Stimulated activated CD4-positive, alpha-beta T cell treated with anti-CD3 and anti-CD28 coated beads, Interleukin-4, amount 100 ng/mL, for 24 hours (primary cell): ENCODE data around the gene SOX12.

Experiments
- DNase-seq: peaks from one replicate; pipeline ENCODE4 v3.0.0-alpha.2; 2020

The SOX12 gene

GRCh38 chr20:325045-325888, at the start of gene SOX12:
SOX12 (plus strand) TSS chr20:325552; CDS start chr20:325925, 373 bp downstream.
- DNase-seq, result peak; percentile 97

DNA sequence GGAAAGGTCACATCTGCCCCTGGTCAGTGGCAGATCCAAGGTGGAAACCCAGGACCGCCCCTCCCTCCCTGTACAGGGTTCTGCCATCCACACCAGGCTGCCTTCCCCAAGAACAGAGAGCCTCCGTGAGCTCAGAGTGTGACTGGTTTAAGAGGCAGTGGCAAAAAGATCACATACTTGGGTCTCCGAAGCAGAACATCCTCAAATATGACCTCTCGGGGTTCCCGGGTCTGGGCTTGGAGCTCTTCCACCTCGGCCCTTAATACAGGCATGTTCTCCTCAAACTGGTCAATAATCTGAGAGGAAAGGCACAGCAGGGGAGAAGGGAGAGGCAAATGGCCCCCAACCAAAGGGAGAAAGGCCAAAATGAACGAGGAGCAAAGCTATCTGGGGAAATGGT, 49.6 kb upstream of the SOX12 start:
- no peak for DNase-seq

DNA sequence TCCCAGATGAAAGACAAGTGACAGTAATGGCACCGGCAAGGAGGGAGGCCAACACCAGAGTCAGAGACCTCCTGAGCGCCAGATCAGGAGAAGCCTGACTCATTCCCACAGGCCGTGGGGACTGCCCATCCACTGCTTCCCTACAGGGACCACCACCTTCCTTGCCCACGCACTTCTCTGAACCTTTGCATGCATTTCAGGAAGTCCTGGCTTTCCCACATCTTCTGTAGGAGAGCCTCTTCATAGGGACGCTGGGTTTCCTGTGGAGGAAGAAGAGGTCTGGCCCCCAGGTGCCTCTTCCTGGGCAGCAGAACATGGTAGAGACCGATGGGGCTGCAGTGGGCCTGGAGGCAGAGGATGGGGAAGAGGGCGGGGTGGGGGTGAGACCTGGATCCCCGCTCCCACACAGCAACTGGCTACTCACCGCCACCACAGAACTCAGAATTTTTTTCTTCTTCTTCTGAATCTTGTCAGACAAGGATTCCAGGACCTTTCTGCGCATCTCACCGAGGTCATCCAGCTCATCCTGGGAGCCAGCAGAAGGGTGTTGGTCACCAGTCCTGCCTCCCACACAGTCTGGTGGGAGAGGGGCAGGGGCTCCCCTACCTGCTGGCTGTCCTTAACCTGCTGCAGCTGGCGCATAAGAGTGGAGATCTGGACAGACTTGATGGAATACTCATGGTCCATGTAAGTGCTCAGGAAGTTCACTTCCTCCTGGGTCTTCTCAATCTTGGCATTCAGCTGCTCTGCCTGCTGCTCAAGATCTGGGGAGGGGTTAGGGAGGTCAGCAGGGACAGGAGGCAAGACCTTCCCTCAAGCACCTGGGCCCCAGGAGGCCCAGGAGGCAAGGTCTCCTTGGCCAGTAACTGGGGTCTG, 48.5 kb upstream of the SOX12 start:
- no peak for DNase-seq

DNA sequence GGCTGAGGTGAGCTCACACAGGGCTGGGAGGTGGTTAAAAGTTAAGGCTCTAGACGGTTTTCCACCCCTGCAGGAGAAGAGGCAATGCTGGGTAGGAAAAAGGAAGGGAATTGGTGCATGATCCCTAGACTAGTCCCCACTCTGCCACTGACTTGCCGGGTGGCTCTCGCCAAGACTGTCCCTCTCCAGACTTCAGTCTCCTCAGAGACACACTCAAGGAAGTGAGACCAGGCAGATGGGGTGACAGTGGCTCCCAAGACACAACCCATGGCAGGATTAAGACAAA, 47.9 kb upstream of the SOX12 start:
- no peak for DNase-seq

DNA sequence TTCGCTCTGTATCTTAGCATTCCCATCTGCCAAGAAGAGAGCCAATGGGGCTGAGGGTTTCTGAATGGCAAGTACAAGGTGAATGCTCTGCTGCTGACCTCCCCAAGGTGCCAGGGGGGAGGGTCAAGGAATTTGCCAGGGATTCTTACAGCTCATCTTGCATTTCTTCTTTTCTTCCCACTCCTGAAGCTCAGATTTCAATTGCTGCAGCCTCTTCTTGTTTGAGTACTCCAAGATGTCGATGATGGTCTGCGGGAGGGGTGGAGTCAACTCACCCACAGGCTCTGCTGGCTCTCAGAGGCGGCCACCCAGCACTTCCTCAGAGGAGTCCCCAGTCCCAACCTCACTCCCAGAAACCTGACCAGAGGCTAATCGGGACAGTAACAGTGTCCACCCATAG, 47.2 kb upstream of the SOX12 start:
- no peak for DNase-seq

GRCh38 chr20:278607-279571, 46.5 kb upstream of the SOX12 start:
- no peak for DNase-seq

DNA sequence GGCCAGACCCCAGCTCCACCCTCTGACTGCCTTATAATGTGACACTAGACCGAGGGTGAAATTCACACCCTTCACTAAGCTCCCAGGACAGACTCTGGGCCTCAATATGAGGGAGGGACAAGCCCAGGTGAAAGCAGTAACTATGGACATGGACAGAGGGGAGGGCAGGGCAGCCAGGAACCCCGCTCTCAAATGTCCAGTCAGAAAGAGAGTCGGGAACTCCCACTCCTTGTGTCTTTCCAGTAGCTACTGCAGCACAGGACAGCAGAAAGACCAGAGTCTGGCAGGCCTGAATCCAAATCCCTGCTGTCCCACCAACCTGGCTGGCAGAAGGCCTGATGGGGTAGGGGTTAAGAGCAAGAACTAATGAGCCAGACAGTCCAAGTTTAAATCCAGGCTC, 41.2 kb upstream of the SOX12 start:
- no peak for DNase-seq

GRCh38 chr20:286508-286907, 38.8 kb upstream of the SOX12 start:
- no peak for DNase-seq

GRCh38 chr20:288956-289692, 36.2 kb upstream of the SOX12 start:
- no peak for DNase-seq

GRCh38 chr20:289693-290083, 35.7 kb upstream of the SOX12 start:
- no peak for DNase-seq

GRCh38 chr20:290084-290831, 35.1 kb upstream of the SOX12 start, which contains the start of gene C20orf96:
C20orf96 (minus strand) TSS chr20:290750; CDS start chr20:290610, 140 bp downstream.
- DNase-seq, result peak; percentile 87

DNA sequence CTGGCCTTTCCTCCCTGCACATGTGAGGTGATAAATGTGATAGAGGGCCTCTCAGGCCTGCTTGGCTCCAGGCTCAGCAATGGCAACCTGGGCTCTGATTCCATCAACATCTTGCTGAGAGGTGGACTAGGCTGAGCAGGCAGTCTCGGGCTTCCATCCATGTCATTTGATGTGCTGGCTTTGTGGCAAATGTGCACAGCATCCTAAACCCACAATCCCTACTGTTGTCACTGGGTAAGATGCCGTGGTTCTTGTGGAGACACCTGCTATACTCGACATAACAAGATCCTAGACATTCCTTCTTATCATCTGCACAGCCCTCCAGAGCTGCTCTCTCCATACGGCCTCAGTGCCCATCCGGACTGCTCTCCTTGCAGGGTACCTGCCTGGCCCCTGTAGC, 30.8 kb upstream of the SOX12 start:
- no peak for DNase-seq

DNA sequence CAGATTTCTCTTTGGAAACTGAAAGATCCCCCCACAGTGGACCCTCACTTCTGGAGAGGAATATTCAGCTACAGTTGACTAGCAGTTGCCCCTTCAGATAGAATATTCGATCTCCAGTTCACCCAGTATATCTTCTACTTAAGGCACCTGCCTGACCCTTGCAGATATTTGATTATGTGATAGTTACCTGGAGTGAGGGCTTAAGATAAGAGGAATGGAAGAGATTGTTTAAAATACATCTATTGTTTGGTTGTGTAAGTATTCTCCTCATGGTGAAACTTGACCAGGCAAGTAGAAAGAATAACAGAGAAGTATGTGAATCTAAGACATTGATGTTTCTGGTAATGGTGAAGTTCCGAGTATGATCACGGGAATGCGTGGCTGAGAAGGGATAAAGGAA, 29.5 kb upstream of the SOX12 start:
- no peak for DNase-seq

DNA sequence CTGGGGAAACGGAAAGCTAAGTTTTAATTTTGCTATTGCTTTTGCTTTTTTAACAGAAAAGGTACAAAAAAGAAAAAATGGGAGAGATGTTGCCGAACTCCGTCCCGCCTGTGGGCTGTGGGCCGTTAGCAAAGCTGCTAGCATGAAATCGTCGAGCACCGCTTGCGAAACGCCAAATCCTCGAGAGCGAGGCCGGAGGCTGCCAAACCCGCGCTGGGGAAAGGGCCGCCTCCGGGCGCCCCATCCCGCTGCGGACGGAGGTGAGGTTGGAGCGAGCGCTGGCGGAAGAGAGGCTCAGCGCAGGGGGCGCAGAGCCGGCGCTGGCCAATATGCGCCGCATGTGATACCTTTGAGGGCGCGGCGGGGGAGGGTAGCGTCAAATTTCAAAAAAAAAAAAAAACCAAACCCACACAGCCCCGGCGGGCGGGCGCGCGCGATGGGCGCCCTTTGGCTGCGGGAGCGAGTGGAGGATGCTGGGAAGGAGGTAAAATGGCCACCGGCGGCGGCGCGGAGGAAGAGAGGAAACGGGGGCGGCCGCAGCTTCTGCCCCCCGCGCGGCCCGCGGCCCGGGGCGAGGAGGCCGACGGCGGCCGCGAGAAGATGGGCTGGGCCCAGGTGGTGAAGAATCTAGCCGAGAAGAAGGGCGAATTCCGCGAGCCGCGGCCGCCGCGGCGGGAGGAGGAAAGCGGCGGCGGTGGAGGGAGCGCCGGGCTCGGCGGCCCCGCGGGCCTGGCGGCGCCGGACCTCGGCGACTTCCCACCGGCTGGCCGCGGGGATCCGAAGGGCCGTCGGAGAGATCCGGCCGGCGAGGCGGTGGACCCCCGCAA, 28.0 kb upstream of the SOX12 start, which contains the start of gene ZCCHC3:
ZCCHC3 (plus strand) TSS at position 473 of the 827 bp plus-strand sequence; CDS start at position 490, 17 bp downstream.
- DNase-seq, result peak; percentile 85

GRCh38 chr20:297925-298775, 27.2 kb upstream of the SOX12 start:
- DNase-seq, result peak; percentile 43

GRCh38 chr20:298776-299391, 26.5 kb upstream of the SOX12 start:
- DNase-seq, result no peak

DNA sequence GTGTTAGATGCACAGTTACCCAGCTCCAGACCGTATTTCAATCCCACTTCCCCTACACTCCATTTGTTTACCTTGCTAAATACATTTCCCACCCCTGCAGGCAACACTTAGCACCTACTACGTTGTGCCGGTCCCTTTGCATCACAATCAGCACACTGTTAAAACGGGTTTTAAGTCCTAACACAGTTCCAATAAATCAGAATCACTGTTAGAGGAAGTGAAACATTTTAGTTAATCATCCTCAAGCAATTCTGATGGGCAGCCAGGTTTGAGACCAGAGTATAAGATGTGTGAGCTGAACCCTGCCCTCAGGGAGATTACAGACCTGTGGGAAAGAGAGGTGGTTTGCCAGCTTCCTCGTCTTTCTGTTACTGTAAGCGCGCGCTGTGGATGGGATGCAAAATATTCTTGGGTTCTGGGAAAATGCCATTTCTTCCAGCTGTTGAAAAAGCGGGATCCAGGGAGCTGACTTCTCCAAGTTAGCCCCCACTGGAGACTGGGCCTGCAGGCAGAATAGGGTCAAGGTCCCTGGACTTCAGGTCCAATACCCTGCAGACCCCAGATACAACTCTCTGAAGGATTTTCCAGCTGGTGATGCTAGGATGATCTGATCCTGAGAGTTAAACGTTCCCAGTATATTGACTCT, 24.9 kb upstream of the SOX12 start:
- no peak for DNase-seq
